PC-9 (cell line): ENCODE results near the gene PRDM15. TPM values are rescaled to one million over a fixed set of nuclear protein-coding genes. Genes with fewer than 3 reads are reported as not detected.

ENCODE experiments used
- BruUV-seq: library from RNA; stranded (reverse); fragments of 400-500 nt; replicated peaks from 2 replicates; lab custom pipeline; 2021; lab: Mats Ljungman, UMichigan
- CTCF ChIA-PET: fragments of 300-600 bp; sonication (Branson Sonifier 250); formaldehyde crosslinking; loops from one replicate; lab custom pipeline; 2022; ENCODE audit warnings: antibody characterized with exemption; lab: Charles Lee
- POLR2A ChIA-PET: fragments of 300-600 bp; sonication (Branson Sonifier 250); formaldehyde crosslinking; loops from one replicate; lab custom pipeline; 2022; ENCODE audit warnings: antibody characterized with exemption; ENCODE audit not compliant: unreplicated experiment; lab: Charles Lee
- DNase-seq, 2 experiments: peaks; one replicate each; pipeline versions ENCODE4 v3.0.0 to v3.0.0-alpha.2; 2015 to 2022; ENCODE audit warnings: mixed read lengths in 1 of 2
- H2AFZ ChIP-seq: fragments of 200-600 bp; sonication (generic); 2 replicates; pipeline ENCODE4 v1.8.1; 2017; ENCODE audit warnings: antibody characterized with exemption
- H3F3A ChIP-seq: fragments of 200-600 bp; sonication (generic); 2 replicates; pipeline ENCODE4 v1.8.1; 2017; ENCODE audit warnings: antibody characterized with exemption, mild to moderate bottlenecking, low read depth; ENCODE audit not compliant: insufficient read depth
- H3K27ac ChIP-seq: fragments of 200-600 bp; sonication (generic); 2 replicates; pipeline ENCODE4 v1.6.1; 2016; ENCODE audit warnings: mixed run types
- H3K27me3 ChIP-seq: fragments of 200-600 bp; sonication (generic); 2 replicates; pipeline ENCODE4 v1.6.1; 2016; ENCODE audit warnings: low read depth, mixed run types; ENCODE audit not compliant: insufficient read depth
- H3K36me3 ChIP-seq: fragments of 200-600 bp; sonication (generic); 2 replicates; pipeline ENCODE4 v1.6.1; 2016; ENCODE audit warnings: low read depth, mixed run types
- H3K4me1 ChIP-seq: fragments of 200-600 bp; sonication (generic); replicated peaks from 2 replicates; pipeline ENCODE4 v1.6.1; 2016; ENCODE audit warnings: mixed run types; ENCODE audit not compliant: insufficient read depth
- H3K4me2 ChIP-seq: fragments of 200-600 bp; sonication (generic); 2 replicates; pipeline ENCODE4 v1.6.1; 2017; ENCODE audit warnings: mixed run types
- H3K4me3 ChIP-seq: fragments of 200-600 bp; sonication (generic); 2 replicates; pipeline ENCODE4 v1.6.1; 2016; ENCODE audit warnings: mixed run types
- H3K79me2 ChIP-seq: fragments of 200-600 bp; sonication (generic); 2 replicates; pipeline ENCODE4 v1.6.1; 2017; ENCODE audit warnings: low read depth, mixed run types
- H3K9me2 ChIP-seq: fragments of 200-600 bp; sonication (generic); 2 replicates; pipeline ENCODE4 v1.8.1; 2017; ENCODE audit warnings: mild to moderate bottlenecking; ENCODE audit not compliant: insufficient read depth
- H3K9me3 ChIP-seq: fragments of 200-600 bp; sonication (generic); 2 replicates; pipeline ENCODE4 v1.8.1; 2016; ENCODE audit warnings: low read depth; ENCODE audit not compliant: insufficient read depth
- H4K20me1 ChIP-seq: fragments of 200-600 bp; sonication (generic); 2 replicates; pipeline ENCODE4 v1.8.1; 2017; ENCODE audit not compliant: insufficient read depth
- CTCF ChIP-seq: fragments of 200-600 bp; sonication (generic); conservative IDR thresholded peaks from 2 replicates; pipeline ENCODE4 v1.6.1; 2017; ENCODE audit warnings: mixed run types, antibody characterized with exemption, mild to moderate bottlenecking, moderate library complexity
- EZH2 ChIP-seq: fragments of 200-600 bp; sonication (generic); IDR thresholded peaks from 2 replicates; pipeline ENCODE4 v1.8.0; 2017; ENCODE audit warnings: antibody characterized with exemption, low read depth
- intact Hi-C: fragments of 100-400 bp; cut with micrococcal nuclease; formaldehyde crosslinking; loops from one replicate; pipeline ENCODE4 v1.10.0; 2022; ENCODE audit not compliant: unreplicated experiment
- total RNA-seq: library from RNA; stranded (reverse); gene quantifications from 2 replicates; pipeline ENCODE4 v1.2.3, GENCODE V29; 2021

PRDM15 gene
- total RNA-seq, 1 experiment from 2014 or later: 8.8 TPM

GRCh38 chr21:41806773-41807172, 72.4 kb downstream of the PRDM15 start:
- H3F3A ChIP-seq: no peaks in the 10 kb centered on the region
- H3K9me3 ChIP-seq: no peaks in the 10 kb centered on the region
- no peak overlapping the region for H2AFZ ChIP-seq
- H3K36me3 ChIP-seq: no peaks in the 10 kb centered on the region
- no peak overlapping the region for H3K4me3 ChIP-seq
- POLR2A ChIA-PET: no interaction called here
- no peaks in the 10 kb centered on the region for H3K79me2 ChIP-seq
- CTCF ChIA-PET: no interaction called here
- intact Hi-C loops: no loop called here
- no TSS peak for BruUV-seq
- H3K27ac ChIP-seq: no peak overlapping the region
- no peak for TF ChIP-seq EZH2
- no peak for TF ChIP-seq CTCF
- no peak overlapping the region for H3K4me2 ChIP-seq
- no peaks in the 10 kb centered on the region for H4K20me1 ChIP-seq
- H3K27me3 ChIP-seq: no peaks in the 10 kb centered on the region
- no peaks in the 10 kb centered on the region for H3K9me2 ChIP-seq
- H3K4me1 ChIP-seq: no peaks in the 10 kb centered on the region
- DNase-seq: no peak

- Histone ChIP-seq H3K4me2 (no peak overlapping the region), H4K20me1 (no peaks in the 10 kb centered on the region), H3K4me3 (no peak overlapping the region), H3K79me2 (no peaks in the 10 kb centered on the region), H3F3A (no peaks in the 10 kb centered on the region), H3K9me3 (no peaks in the 10 kb centered on the region), H3K27ac (no peak overlapping the region), H3K27me3 (no peaks in the 10 kb centered on the region), H3K9me2 (no peaks in the 10 kb centered on the region), H3K36me3 (no peaks in the 10 kb centered on the region), H2AFZ (no peak overlapping the region), H3K4me1 (no peaks in the 10 kb centered on the region)
- ChIA-PET POLR2A (no interaction called here), CTCF (no interaction called here)
- no peak for TF ChIP-seq EZH2
- DNase-seq: no peak
- intact Hi-C loops: no loop called here
- BruUV-seq: no TSS peak
Observed at GRCh38 chr21:41805643-41806042, 73.5 kb downstream of the PRDM15 start.

GRCh38 chr21:41805038-41805437, 74.1 kb downstream of the PRDM15 start:
- BruUV-seq: no TSS peak
- ChIA-PET POLR2A (no interaction called here), CTCF (no interaction called here)
- H3K27ac ChIP-seq: no peak overlapping the region
- no peak for TF ChIP-seq CTCF
- TF ChIP-seq EZH2: no peak
- H3K4me3 ChIP-seq: no peak overlapping the region
- H3F3A ChIP-seq: no peaks in the 10 kb centered on the region
- H3K36me3 ChIP-seq: no peaks in the 10 kb centered on the region
- no peaks in the 10 kb centered on the region for H3K27me3 ChIP-seq
- no peak overlapping the region for H2AFZ ChIP-seq
- no peaks in the 10 kb centered on the region for H3K79me2 ChIP-seq
- no peaks in the 10 kb centered on the region for H3K9me2 ChIP-seq
- H4K20me1 ChIP-seq: no peaks in the 10 kb centered on the region
- H3K4me2 ChIP-seq: no peak overlapping the region
- no peak for DNase-seq
- no peaks in the 10 kb centered on the region for H3K9me3 ChIP-seq
- H3K4me1 ChIP-seq: no peaks in the 10 kb centered on the region
- intact Hi-C loops: no loop called here

- Histone ChIP-seq H3K4me3 (no peak overlapping the region), H2AFZ (no peak overlapping the region), H3K27me3 (no peaks in the 10 kb centered on the region), H3K4me1 (no peaks in the 10 kb centered on the region), H3K79me2 (no peaks in the 10 kb centered on the region), H3F3A (no peaks in the 10 kb centered on the region), H3K4me2 (no peak overlapping the region), H3K9me2 (no peaks in the 10 kb centered on the region), H3K27ac (no peak overlapping the region), H4K20me1 (no peaks in the 10 kb centered on the region), H3K36me3 (no peaks in the 10 kb centered on the region), H3K9me3 (no peaks in the 10 kb centered on the region)
- intact Hi-C loops: no loop called here
- ChIA-PET CTCF (no interaction called here), POLR2A (no interaction called here)
- BruUV-seq: no TSS peak
- TF ChIP-seq EZH2 (no peak), CTCF (no peak)
- no peak for DNase-seq
Observed at GRCh38 chr21:41804381-41804780, 74.8 kb downstream of the PRDM15 start.
